GM18499 (cell line): ENCODE data around the gene BOK.

Experiments
- ATAC-seq: cut with Tn5 transposase; IDR thresholded peaks from one replicate; pipeline ENCODE4 v1.9.1; 2021; ENCODE audit warnings: moderate number of reproducible peaks; ENCODE audit not compliant: insufficient read depth, unreplicated experiment

Gene BOK

DNA sequence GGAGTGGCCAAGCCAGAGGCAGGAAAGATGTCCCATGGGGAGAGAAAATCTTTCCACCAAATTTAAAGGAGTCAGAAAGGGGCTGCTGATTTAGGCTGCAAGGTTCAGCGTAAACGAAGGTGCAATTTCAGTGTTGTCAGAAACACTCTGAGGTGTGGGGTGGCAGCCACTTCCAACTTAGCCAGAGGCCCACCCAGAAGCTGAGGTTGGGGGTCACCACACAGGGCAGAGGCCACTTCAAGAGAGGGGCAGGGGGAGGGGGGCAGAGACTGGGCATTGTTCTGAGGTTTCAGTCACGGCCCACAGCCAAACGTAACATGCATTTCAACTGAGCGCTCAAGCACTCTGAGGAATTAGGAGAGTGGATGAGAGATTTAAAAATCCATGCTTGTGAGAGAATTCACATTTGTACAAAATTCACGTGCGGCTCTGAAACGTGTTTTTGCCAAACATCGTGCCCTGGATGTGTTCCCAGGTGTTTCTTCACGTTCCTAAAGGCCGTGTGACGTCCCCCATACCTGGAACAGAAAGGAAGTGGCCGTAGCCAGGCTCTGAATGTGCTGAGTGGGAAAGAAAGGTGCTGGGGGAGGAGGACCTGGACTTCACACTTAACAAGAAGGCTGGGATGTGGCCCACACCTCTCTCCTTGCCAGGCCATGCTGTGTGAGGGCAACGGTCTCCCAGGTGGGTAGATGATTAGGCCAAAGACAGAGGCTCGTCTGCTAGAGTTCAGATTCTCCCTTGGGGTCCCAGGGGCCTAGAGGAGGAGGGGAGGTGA lies 19.5 kb upstream of the BOK start:
- no peak for ATAC-seq

- no peak for ATAC-seq
Observed at GRCh38 chr2:241539616-241540374, 18.8 kb upstream of the BOK start.

DNA sequence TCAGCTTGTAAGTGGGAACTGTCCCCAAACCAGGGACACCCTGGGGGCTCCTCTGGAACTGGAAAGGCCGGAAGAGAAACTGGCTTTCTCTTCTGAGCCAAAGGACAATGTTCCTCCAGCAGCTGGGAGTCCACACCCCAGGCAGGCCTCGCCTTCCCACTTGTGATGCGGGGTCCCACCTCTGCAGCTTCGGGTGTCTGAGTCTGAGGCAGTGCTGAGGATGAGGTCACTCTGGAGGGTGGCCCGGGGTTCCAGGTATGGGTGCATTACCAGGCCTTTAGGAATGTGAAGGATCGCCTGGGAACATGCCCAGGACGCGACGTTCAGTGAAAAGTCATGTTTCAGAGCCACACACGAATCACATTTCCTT lies 18.2 kb upstream of the BOK start:
- no peak for ATAC-seq

GRCh38 chr2:241540771-241541561 lies 17.6 kb upstream of the BOK start:
- no peak for ATAC-seq

DNA sequence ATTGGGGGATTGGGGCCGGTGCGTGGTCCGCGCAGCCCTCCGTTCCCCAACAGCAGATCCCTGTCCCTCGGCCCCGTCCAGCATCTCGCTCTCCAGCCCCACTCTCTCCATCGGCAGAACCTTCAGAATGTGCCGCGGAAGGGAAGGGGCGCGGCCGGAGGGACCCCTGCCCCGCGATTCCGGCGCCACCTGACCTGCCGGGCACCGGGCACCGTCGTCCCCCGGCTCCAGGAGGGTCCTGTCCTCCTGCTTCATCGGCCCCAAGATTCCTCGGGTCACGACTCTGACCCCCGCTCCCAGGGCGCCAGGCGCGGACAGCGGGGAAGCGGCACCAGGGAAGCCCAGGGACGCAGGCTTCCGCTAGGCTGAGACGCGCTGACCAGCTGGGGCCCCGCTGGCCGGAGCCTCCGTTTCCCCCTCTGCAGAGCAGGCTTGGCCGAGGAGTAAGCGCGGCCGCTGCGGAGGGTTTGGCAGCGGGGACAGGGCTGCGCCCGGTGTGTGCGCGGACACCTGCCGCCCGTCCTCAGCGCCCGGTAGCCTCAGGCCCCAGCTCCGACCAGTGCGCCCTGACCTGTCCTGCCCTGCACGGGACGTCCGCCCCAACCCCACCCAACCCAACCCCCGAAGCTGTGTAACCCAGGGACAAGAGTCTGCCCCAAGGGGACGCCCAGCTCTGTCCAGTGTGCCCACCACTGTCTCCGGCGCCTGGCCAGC lies 16.8 kb upstream of the BOK start:
- ATAC-seq: no peak

GRCh38 chr2:241542278-241542605 lies 16.3 kb upstream of the BOK start:
- no peak for ATAC-seq

DNA sequence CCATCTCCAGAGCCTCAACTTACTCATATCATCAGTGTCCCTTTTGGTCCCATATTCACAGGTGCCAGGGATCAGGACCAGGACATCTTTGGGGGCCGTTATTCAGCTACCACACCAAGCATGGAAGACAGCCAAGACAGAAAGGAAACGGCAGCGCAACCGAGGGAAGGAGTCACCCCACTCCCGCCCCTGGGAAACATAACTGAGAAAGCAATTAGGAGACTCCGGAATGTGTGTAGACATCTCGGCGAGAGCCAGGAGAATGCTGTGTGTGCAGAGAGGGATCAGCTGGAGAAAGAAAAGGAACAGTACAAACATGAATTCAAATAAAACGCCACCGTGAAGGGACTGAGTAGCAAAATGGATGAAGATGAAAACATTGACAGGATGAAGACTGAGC lies 13.4 kb upstream of the BOK start:
- no peak for ATAC-seq

DNA sequence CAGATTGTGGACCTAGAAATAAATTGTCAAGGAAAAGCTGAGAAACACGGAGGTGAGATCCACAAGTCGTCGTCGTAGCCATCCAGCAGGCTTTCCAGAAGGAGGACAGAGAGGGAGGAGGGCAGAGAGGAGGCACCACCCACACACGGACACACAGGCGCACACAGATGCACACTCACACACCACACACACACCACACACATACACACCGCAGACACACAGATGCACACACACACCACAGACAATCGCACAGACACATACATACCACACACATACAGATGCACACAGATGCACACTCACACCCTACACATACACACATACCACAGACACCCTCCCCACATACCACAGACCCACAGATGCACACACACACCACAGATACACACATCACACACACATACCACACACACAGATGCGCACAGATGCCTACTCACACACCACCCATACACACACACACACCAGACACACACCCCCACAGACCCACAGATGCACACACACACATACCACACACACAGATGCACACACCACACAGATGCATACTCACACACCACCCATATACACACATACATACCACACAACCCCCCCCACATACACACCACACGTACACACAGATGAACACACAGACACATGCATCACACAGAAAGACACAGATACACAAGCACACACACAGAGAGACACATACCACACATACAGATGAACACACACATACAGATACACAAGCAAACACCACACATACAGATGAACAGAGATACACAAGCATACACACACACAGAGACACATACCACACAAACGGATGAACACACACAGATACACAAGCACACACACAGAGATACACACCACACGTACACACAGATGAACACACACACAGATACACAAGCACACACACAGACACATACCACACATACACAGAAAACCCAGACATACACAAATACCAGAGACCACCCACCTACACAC lies 12.7 kb upstream of the BOK start:
- ATAC-seq: no peak

DNA sequence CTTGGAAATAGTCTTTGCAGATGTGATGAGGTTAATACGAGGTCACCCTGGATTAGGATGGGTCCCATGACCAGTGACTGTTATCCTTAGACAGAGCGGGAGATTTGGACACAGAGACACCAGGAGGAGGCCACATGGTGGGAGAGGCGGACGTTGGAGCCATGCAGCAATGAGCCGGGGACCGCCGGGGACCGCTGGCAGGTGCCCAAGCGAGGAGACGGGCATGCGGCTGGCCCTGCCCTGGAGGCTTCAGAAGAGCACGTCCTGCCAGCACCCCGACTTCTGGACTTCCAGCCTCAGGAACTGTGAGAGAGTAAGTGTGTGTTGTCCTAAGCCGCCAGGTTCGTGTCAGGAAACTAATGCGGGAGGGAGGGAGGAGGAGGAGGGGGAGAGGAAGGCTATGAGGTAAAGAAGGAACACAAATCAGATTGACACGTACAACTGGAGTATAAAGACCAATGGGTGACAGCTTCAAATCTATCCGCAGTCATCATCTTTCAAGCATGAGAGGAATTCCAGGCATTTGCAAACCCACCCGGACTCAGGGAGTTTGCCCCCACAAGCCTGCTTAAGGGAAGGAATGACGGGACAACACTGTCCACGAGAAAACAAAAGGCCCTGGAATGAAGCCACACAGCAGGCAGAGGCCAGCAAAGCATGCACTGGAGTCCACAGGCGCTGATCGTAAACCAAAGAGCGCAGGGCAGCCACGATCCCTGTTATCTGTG lies 11.6 kb upstream of the BOK start:
- no peak for ATAC-seq

DNA sequence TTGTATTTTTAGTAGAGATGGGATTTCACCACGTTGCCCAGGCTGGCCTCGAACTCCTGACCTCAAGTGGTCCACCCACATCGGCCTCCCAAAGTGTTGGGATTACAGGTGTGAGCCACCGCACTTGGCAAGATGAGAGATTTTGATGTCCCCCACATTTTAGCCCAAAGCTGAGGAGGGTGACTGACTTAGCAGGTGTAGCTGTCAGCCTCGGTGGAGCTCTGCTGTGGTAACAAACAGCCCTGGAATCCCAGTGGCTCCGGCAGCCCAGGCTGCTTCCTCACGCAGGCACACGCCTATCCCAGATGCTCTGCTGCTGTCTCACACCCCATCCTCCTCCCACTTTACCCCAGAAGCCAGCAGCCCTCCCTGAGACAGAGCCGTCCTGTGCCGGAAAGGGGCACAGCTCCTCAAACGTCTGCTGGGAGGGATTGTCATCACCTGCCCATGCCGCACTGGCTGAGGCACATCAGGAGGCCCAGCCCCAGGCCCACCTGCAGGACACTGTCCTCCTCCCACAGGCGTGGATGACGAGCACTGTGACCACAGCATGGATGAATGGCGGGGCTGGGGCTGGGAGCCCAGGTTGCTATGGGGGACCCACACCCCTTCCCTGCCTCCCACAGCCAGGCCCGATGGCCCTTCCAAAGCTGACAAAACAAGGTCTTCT lies 10.6 kb upstream of the BOK start:
- ATAC-seq: no peak

DNA sequence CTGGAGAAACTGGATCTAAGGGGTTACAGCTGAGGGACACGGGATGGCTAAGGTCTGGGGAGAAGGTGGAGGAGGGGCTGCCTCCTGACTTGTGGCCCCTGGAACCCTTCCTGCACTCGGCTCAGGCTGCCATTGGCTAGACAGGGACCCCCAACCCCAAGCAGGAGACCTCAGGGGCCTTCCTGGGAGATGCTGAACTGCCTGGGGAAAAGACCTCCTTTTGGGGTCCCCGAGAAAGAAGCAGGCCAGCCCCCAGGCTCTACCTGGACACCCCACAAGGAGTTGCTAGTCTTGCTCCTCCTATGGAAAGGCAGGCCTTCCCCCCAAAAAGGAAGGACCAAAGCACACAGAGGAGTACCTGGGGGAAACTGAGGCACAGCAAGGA lies 10.1 kb upstream of the BOK start:
- ATAC-seq: no peak

GRCh38 chr2:241550616-241551580 lies 7.6 kb upstream of the BOK start:
- no peak for ATAC-seq

- no peak for ATAC-seq
Observed at GRCh38 chr2:241551599-241551997, 6.9 kb upstream of the BOK start.

DNA sequence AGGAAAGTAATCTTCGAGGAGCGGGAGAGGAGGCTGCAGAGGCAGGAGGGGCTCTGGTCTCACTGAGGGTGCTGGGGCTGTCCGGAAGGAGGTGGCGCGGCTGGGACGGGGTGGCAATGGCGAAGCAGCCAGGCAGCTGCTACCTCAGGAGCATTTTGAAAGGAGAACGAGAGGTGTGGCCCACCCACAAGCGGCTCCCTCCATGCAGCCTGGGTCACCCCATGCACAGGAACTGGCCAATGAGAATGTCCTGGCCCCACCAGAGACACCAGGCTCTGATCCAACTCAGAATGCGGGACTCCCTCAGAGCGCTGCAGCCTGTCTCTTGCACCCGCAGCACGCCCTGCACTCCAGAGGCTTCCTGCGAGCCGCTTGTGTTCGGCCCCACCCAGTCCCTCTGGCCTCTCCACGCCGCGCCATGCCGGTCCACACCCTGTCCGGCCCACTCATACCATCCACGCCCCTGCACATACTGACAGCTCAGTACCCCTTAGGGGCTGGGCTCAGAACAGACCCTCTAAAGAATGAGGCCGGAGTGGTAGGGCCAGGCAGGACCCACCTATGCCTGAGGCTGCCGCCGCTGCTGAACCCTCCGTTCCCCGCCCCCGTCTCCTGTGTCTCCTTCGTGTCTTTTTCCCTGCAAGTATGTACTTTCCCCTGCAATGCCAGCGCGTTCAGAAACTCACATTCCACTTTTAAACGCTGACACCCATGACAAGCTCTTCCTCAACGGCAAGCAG lies 6.4 kb upstream of the BOK start:
- ATAC-seq: no peak

GRCh38 chr2:241553512-241553830 lies 5.1 kb upstream of the BOK start:
- ATAC-seq: no peak

- no peak for ATAC-seq
Observed at GRCh38 chr2:241553981-241554380, 4.6 kb upstream of the BOK start.
